Neural progenitor cell (in vitro differentiated cells): Measurements from ENCODE around the gene CASP12.

Source experiments
- CTCF ChIP-seq: fragments of 200-600 bp; sonication (generic); IDR thresholded peaks from 2 replicates; pipeline ENCODE4 v1.5.1; 2017; ENCODE audit warnings: antibody characterized with exemption, mild to moderate bottlenecking
- EZH2 ChIP-seq: fragments of 200-600 bp; sonication (generic); IDR thresholded peaks from 2 replicates; pipeline ENCODE4 v1.6.1; 2017; ENCODE audit warnings: antibody characterized with exemption, mild to moderate bottlenecking, moderate library complexity
- EZH2phosphoT487 ChIP-seq: fragments of 200-600 bp; sonication (generic); IDR thresholded peaks from 2 replicates; pipeline ENCODE4 v1.6.1; 2017; ENCODE audit warnings: antibody characterized with exemption

- no peak for TF ChIP-seq CTCF
- no peak for TF ChIP-seq EZH2phosphoT487
- no peak for TF ChIP-seq EZH2
Measured at GRCh38 chr11:104866815-104867214, 31.4 kb downstream of the CASP12 start.
